Kidney epithelial cell (primary cell): Measurements from ENCODE around the gene ABCG1. TPM values are rescaled to one million over a fixed set of nuclear protein-coding genes. Genes with fewer than 3 reads are reported as not detected.

Experiments
- DNase-seq: peaks from one replicate; pipeline ENCODE4 v3.0.0-alpha.2; 2010; ENCODE audit warnings: low read depth
- H3K27me3 ChIP-seq: 2 replicates; pipeline ENCODE4 v1.6.0; 2011; ENCODE audit warnings: low read length; ENCODE audit not compliant: control insufficient read depth, insufficient read depth
- H3K36me3 ChIP-seq: 2 replicates; pipeline ENCODE4 v1.5.1; 2011; ENCODE audit warnings: low read length; ENCODE audit not compliant: control insufficient read depth, insufficient read depth
- H3K4me3 ChIP-seq: 2 replicates; pipeline ENCODE4 v1.5.1; 2011; ENCODE audit warnings: low read depth, mild to moderate bottlenecking, control low read depth, low read length
- CTCF ChIP-seq: IDR thresholded peaks from 2 replicates; pipeline ENCODE4 v1.5.1; 2011; ENCODE audit warnings: mild to moderate bottlenecking, moderate library complexity, low read length, control low read depth, inconsistent platforms; ENCODE audit not compliant: insufficient read depth, poor library complexity, severe bottlenecking
- total RNA-seq: library from RNA; depleted of rRNA; stranded (reverse); fragments of >200 nt; gene quantifications from 2 replicates; pipeline ENCODE4 v1.2.3, GENCODE V29; 2015

The ABCG1 gene
- total RNA-seq, 1 donor from 2014 or later = 3.6 TPM

- no peak for TF ChIP-seq CTCF
- DNase-seq = no peak
- H3K27me3 ChIP-seq = peaks cover 4% of the 10 kb centered on the region
- no peaks in the 10 kb centered on the region for H3K36me3 ChIP-seq
- no peak overlapping the region for H3K4me3 ChIP-seq
Measured at GRCh38 chr21:42343556-42343955, 124.6 kb downstream of the ABCG1 start.

GRCh38 chr21:42343963-42344510, 125.1 kb downstream of the ABCG1 start:
- TF ChIP-seq CTCF = no peak
- no peaks in the 10 kb centered on the region for H3K36me3 ChIP-seq
- H3K27me3 ChIP-seq = peaks cover 4% of the 10 kb centered on the region
- DNase-seq = no peak
- H3K4me3 ChIP-seq = no peak overlapping the region

- Histone ChIP-seq H3K4me3 (no peak overlapping the region), H3K36me3 (no peaks in the 10 kb centered on the region), H3K27me3 (peaks cover 7% of the 10 kb centered on the region)
- no peak for DNase-seq
- no peak for TF ChIP-seq CTCF
Measured at GRCh38 chr21:42344631-42345030, 125.7 kb downstream of the ABCG1 start.

DNA sequence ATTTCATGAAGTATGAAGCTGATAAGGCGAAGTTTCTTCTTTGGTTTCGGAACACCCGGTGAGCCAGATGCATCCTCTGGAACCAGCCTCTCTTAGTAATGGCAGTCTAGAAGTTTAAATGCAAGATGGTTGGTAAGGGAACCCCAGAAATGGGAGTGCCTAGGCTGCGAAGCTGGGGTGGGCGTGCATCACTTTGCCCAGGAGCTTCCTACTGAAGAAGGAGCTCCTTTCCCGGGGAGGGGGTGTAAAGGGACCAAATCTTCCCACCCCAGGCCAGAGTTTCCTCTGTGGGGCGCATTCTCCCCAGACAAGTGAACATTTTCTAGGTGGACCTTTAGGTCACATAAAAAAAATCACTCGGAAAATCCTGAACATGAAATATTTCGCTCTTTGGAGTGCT, 127.5 kb downstream of the ABCG1 start:
- TF ChIP-seq CTCF = no peak
- Histone ChIP-seq H3K36me3 (no peaks in the 10 kb centered on the region), H3K4me3 (no peak overlapping the region), H3K27me3 (peaks cover 13% of the 10 kb centered on the region)
- no peak for DNase-seq

Other genes with a start within 250 kb of the ABCG1 start
- gene ZBTB21, start 208.8 kb upstream of the ABCG1 start, total RNA-seq = 13.1 and 13.8 TPM in 2 replicates
- not detected in 2 replicates for gene UMODL1, start 147.8 kb upstream of the ABCG1 start, total RNA-seq
- gene TFF3, start 96.3 kb downstream of the ABCG1 start, total RNA-seq = 0.17 and 0.21 TPM in 2 replicates
- gene TFF2, start 131.9 kb downstream of the ABCG1 start, total RNA-seq = not detected in 2 replicates
- not detected in 2 replicates for gene TFF1, start 147.4 kb downstream of the ABCG1 start, total RNA-seq
- gene TMPRSS3, start 176.9 kb downstream of the ABCG1 start, total RNA-seq = 3.8 and 4.1 TPM in 2 replicates
- not detected in 2 replicates for gene UBASH3A, start 184.8 kb downstream of the ABCG1 start, total RNA-seq